AG04449 (cell line): ENCODE data around the gene NCAPG.

ENCODE experiments used
- CTCF ChIA-PET: fragments of 350-600 bp; formaldehyde crosslinking; extraction: SDS; loops from one replicate; lab custom pipeline; 2021; ENCODE audit warnings: antibody characterized with exemption; lab: Yijun Ruan, JAX
- POLR2A ChIA-PET: fragments of 400-600, 350-600 bp; formaldehyde crosslinking; extraction: SDS; loops from one replicate; lab custom pipeline; 2020; ENCODE audit warnings: antibody characterized with exemption, inconsistent platforms; lab: Yijun Ruan, JAX
- DNase-seq: peaks from one replicate; pipeline ENCODE4 v3.0.0-alpha.2; 2010; ENCODE audit warnings: low read depth, low spot score
- H3K4me3 ChIP-seq: 2 replicates; pipeline ENCODE4 v1.5.1; 2011; ENCODE audit warnings: low read depth, mild to moderate bottlenecking, control low read depth, low read length
- TF ChIP-seq, protein P1 (sequence below): IDR thresholded peaks from one replicate; pipeline ENCODE4 v1.5.1; 2011; ENCODE audit warnings: mild to moderate bottlenecking, moderate library complexity, low read length, control low read depth, inconsistent platforms; ENCODE audit not compliant: insufficient read depth; ENCODE audit errors: missing control alignments

The NCAPG gene

DNA sequence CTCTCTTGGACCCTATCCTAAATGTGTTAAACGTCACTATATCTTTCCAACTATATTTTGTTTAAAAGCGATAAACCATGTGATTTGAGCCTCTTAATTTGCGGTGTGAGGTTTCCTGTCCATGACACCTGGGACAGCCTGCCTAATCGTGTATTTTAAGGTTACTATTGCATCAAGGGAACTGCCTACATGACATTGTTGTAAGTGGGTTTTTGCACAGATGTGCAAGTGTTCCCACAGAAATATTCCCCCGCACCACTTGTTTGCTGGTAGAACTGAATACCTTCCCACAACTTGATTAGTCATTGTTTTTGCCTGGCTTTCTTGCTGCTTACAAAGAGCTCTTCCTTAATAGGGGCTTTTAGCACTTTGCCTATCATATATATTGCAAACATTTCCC, 24.2 kb upstream of the NCAPG start:
- TF ChIP-seq, protein P1, sequence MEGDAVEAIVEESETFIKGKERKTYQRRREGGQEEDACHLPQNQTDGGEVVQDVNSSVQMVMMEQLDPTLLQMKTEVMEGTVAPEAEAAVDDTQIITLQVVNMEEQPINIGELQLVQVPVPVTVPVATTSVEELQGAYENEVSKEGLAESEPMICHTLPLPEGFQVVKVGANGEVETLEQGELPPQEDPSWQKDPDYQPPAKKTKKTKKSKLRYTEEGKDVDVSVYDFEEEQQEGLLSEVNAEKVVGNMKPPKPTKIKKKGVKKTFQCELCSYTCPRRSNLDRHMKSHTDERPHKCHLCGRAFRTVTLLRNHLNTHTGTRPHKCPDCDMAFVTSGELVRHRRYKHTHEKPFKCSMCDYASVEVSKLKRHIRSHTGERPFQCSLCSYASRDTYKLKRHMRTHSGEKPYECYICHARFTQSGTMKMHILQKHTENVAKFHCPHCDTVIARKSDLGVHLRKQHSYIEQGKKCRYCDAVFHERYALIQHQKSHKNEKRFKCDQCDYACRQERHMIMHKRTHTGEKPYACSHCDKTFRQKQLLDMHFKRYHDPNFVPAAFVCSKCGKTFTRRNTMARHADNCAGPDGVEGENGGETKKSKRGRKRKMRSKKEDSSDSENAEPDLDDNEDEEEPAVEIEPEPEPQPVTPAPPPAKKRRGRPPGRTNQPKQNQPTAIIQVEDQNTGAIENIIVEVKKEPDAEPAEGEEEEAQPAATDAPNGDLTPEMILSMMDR, result no peak
- ChIA-PET CTCF (interaction anchor here (1.2 to 1.5 kb wide), 2 partner anchors 31 to 238 kb away, joined by 3 to 4 read pairs; no protein-coding TSS in a partner anchor), POLR2A (no interaction called here)
- no peak overlapping the region for H3K4me3 ChIP-seq
- no peak for DNase-seq

DNA sequence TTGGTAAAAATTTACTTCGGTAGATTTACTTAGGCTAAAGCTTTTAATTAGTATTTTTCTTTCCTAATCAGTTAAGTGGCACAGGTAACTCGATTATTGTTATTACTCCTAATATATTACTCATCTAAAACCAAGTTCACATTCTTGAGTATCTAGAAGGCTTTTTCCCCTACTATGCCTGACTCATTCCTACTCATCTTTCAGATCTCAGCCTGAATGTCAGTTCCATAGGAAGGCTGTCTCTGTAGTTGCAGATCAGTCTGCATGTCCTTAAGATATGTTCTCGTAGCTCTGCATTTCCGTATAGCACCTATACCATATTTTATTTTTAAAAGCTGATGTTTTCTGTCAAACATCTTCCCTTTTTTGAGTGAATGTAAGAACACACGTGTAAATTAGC, 23.5 kb upstream of the NCAPG start:
- TF ChIP-seq, protein P1, result no peak
- DNase-seq, result no peak
- POLR2A ChIA-PET, result no interaction called here
- CTCF ChIA-PET, result interaction anchor here (1.2 to 1.5 kb wide), 2 partner anchors 30 to 238 kb away, joined by 3 to 4 read pairs; no protein-coding TSS in a partner anchor
- H3K4me3 ChIP-seq, result no peak overlapping the region

DNA sequence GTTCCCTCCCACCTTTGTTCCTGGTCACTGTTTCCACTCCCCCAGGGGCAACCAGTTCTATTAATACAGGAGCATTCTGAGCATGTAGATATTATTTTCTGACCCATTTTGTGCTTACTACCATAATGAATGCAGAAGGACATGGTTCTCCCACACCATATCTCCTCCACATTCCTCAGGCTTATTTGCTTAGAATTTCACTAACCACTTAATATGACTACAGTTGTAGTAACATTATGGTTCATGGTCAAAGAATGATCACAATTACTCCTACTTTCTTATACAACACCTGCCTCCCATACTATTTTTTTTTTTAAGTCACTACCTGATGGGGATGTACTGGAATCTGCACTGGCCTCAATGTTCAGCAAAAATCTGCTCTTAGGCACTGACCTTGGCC, 21.8 kb upstream of the NCAPG start:
- DNase-seq, result no peak
- CTCF ChIA-PET, result interaction anchor here (1.3 kb wide), 1 partner anchor 19 kb away, joined by 3 read pairs; no protein-coding TSS in a partner anchor
- POLR2A ChIA-PET, result no interaction called here
- no peak overlapping the region for H3K4me3 ChIP-seq
- TF ChIP-seq, protein P1, result no peak

DNA sequence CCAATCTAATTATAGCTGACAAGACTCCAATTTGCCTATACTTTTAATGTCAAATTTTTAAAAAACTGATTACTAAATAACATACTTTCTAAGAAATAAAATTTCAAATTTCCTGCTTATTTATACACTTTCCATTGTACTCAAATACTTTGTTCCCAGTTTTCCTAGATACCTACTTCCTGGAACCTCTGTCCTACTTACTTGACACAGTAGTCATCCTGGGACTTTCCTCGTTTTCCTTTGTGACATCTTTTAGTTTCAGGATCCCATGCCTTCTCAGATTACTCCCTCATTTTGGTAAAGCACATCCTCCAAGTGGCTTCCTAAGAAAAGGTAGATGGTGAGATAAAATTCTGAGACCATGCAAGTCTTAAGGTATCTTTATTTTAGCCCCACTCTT, 16.0 kb upstream of the NCAPG start:
- no peak overlapping the region for H3K4me3 ChIP-seq
- TF ChIP-seq, protein P1, result no peak
- POLR2A ChIA-PET, result no interaction called here
- DNase-seq, result no peak
- CTCF ChIA-PET, result interaction anchor here (1.6 to 8.0 kb wide), 2 partner anchors 12 to 246 kb away, joined by 6 to 76 read pairs; no protein-coding TSS in a partner anchor

DNA sequence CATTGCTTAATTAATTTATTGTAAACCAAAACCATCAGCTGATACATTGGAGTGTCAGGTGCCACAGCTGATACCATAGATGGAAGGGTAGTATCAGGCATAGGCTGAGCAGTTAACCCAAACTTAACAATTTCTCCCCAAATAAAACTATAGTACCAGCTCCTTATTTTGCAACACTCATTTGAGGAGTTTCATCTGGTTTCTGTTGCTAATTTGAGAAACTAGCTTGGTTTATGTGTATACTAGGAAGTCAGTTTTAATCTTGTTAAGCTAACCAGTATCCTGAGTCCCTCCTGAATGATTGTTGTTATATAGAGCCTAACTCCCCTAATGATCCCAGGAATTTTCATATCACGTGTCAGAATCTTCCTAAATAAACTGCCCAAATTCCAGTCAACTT, 13.0 kb upstream of the NCAPG start:
- POLR2A ChIA-PET, result interaction anchor here (1.1 kb wide), 1 partner anchor 10 kb away, joined by 3 read pairs; no protein-coding TSS in a partner anchor
- no peak for DNase-seq
- TF ChIP-seq, protein P1, result no peak
- H3K4me3 ChIP-seq, result no peak overlapping the region
- CTCF ChIA-PET, result interaction anchor here (8.0 kb wide), 1 partner anchor 9 kb away, joined by 76 read pairs; no protein-coding TSS in a partner anchor

DNA sequence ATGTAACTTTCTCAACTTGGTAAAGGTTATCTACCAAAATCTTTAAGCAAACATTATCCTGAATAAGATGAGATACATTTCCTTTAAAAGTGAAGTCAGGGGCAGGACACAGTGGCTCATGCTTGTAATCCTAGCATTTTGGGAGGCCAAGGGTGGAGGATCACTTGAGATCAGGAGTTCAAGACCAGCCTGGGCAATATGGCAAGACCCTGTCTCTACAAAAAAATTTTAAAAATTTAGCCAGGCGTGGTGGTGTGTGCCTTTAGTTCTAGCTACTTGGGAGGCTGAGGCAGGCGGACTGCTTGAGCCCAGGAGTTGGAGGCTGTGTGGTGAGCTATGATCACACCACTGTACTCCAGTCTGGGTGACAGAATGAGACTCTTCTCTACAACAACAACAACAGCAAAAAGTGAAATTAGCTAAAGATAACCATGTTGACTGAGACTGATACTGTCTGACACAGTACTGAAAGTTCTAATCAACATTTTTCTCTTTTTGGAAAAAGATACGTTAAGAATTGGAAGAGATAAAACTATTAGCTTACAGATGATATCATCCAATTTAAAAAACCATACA, 5.1 kb upstream of the NCAPG start:
- POLR2A ChIA-PET, result no interaction called here
- TF ChIP-seq, protein P1, result no peak
- CTCF ChIA-PET, result interaction anchor here (1.3 to 7.6 kb wide), 4 partner anchors 9 to 258 kb away, joined by 4 to 123 read pairs (median 45); no protein-coding TSS in a partner anchor
- DNase-seq, result no peak
- H3K4me3 ChIP-seq, result no peak overlapping the region
